PC-9 (cell line): ENCODE measurements around the gene BMERB1. TPM values are rescaled to one million over a fixed set of nuclear protein-coding genes. Genes with fewer than 3 reads are reported as not detected.
A peak's percentile ranks its signal among the peaks of the same experiment; 100 is the strongest.

ENCODE experiments used
- BruUV-seq: library from RNA; stranded (reverse); fragments of 400-500 nt; replicated peaks from 2 replicates; lab custom pipeline; 2021; lab: Mats Ljungman, UMichigan
- CTCF ChIA-PET: fragments of 300-600 bp; sonication (Branson Sonifier 250); formaldehyde crosslinking; loops from one replicate; lab custom pipeline; 2022; ENCODE audit warnings: antibody characterized with exemption; lab: Charles Lee
- POLR2A ChIA-PET: fragments of 300-600 bp; sonication (Branson Sonifier 250); formaldehyde crosslinking; loops from one replicate; lab custom pipeline; 2022; ENCODE audit warnings: antibody characterized with exemption; ENCODE audit not compliant: unreplicated experiment; lab: Charles Lee
- DNase-seq, 2 experiments: peaks; one replicate each; pipeline versions ENCODE4 v3.0.0 to v3.0.0-alpha.2; 2015 to 2022; ENCODE audit warnings: mixed read lengths in 1 of 2
- H2AFZ ChIP-seq: fragments of 200-600 bp; sonication (generic); 2 replicates; pipeline ENCODE4 v1.8.1; 2017; ENCODE audit warnings: antibody characterized with exemption
- H3F3A ChIP-seq: fragments of 200-600 bp; sonication (generic); 2 replicates; pipeline ENCODE4 v1.8.1; 2017; ENCODE audit warnings: antibody characterized with exemption, mild to moderate bottlenecking, low read depth; ENCODE audit not compliant: insufficient read depth
- H3K27ac ChIP-seq: fragments of 200-600 bp; sonication (generic); 2 replicates; pipeline ENCODE4 v1.6.1; 2016; ENCODE audit warnings: mixed run types
- H3K27me3 ChIP-seq: fragments of 200-600 bp; sonication (generic); 2 replicates; pipeline ENCODE4 v1.6.1; 2016; ENCODE audit warnings: low read depth, mixed run types; ENCODE audit not compliant: insufficient read depth
- H3K36me3 ChIP-seq: fragments of 200-600 bp; sonication (generic); 2 replicates; pipeline ENCODE4 v1.6.1; 2016; ENCODE audit warnings: low read depth, mixed run types
- H3K4me1 ChIP-seq: fragments of 200-600 bp; sonication (generic); replicated peaks from 2 replicates; pipeline ENCODE4 v1.6.1; 2016; ENCODE audit warnings: mixed run types; ENCODE audit not compliant: insufficient read depth
- H3K4me2 ChIP-seq: fragments of 200-600 bp; sonication (generic); 2 replicates; pipeline ENCODE4 v1.6.1; 2017; ENCODE audit warnings: mixed run types
- H3K4me3 ChIP-seq: fragments of 200-600 bp; sonication (generic); 2 replicates; pipeline ENCODE4 v1.6.1; 2016; ENCODE audit warnings: mixed run types
- H3K79me2 ChIP-seq: fragments of 200-600 bp; sonication (generic); 2 replicates; pipeline ENCODE4 v1.6.1; 2017; ENCODE audit warnings: low read depth, mixed run types
- H3K9me2 ChIP-seq: fragments of 200-600 bp; sonication (generic); 2 replicates; pipeline ENCODE4 v1.8.1; 2017; ENCODE audit warnings: mild to moderate bottlenecking; ENCODE audit not compliant: insufficient read depth
- H3K9me3 ChIP-seq: fragments of 200-600 bp; sonication (generic); 2 replicates; pipeline ENCODE4 v1.8.1; 2016; ENCODE audit warnings: low read depth; ENCODE audit not compliant: insufficient read depth
- H4K20me1 ChIP-seq: fragments of 200-600 bp; sonication (generic); 2 replicates; pipeline ENCODE4 v1.8.1; 2017; ENCODE audit not compliant: insufficient read depth
- CTCF ChIP-seq: fragments of 200-600 bp; sonication (generic); conservative IDR thresholded peaks from 2 replicates; pipeline ENCODE4 v1.6.1; 2017; ENCODE audit warnings: mixed run types, antibody characterized with exemption, mild to moderate bottlenecking, moderate library complexity
- EZH2 ChIP-seq: fragments of 200-600 bp; sonication (generic); IDR thresholded peaks from 2 replicates; pipeline ENCODE4 v1.8.0; 2017; ENCODE audit warnings: antibody characterized with exemption, low read depth
- intact Hi-C: fragments of 100-400 bp; cut with micrococcal nuclease; formaldehyde crosslinking; loops from one replicate; pipeline ENCODE4 v1.10.0; 2022; ENCODE audit not compliant: unreplicated experiment
- total RNA-seq: library from RNA; stranded (reverse); gene quantifications from 2 replicates; pipeline ENCODE4 v1.2.3, GENCODE V29; 2021

Gene BMERB1
- total RNA-seq, 1 experiment from 2014 or later: 4.3 TPM

- intact Hi-C loops: no loop called here
- ChIA-PET POLR2A (no interaction called here), CTCF (no interaction called here)
- Histone ChIP-seq H3K9me3 (no peaks in the 10 kb centered on the region), H4K20me1 (no peaks in the 10 kb centered on the region), H3K9me2 (no peaks in the 10 kb centered on the region), H3K27me3 (no peaks in the 10 kb centered on the region), H3K27ac (no peak overlapping the region), H3K36me3 (no peaks in the 10 kb centered on the region), H3F3A (peaks cover 17% of the 10 kb centered on the region), H3K4me2 (0 out of 2 replicates have a peak overlapping the region, but pooled peaks have one; percentile 4), H2AFZ (no peak overlapping the region), H3K4me3 (no peak overlapping the region), H3K79me2 (no peaks in the 10 kb centered on the region), H3K4me1 (peaks cover 15% of the 10 kb centered on the region)
- TF ChIP-seq EZH2: no peak
- no peak for TF ChIP-seq CTCF
- no TSS peak for BruUV-seq
- no peak for DNase-seq
Measured at GRCh38 chr16:15435216-15435864, 952 bp downstream of the BMERB1 start.

GRCh38 chr16:15439102-15439501 lies 4.7 kb downstream of the BMERB1 start:
- Histone ChIP-seq H3K4me3 (no peak overlapping the region), H3K9me2 (no peaks in the 10 kb centered on the region), H3K27ac (peak overlapping the region; percentile 81), H3K79me2 (no peaks in the 10 kb centered on the region), H3K36me3 (no peaks in the 10 kb centered on the region), H3K9me3 (no peaks in the 10 kb centered on the region), H3K4me1 (peaks cover 41% of the 10 kb centered on the region), H3K4me2 (no peak overlapping the region), H2AFZ (no peak overlapping the region), H3K27me3 (no peaks in the 10 kb centered on the region), H3F3A (peaks cover 43% of the 10 kb centered on the region), H4K20me1 (no peaks in the 10 kb centered on the region)
- ChIA-PET CTCF (no interaction called here), POLR2A (no interaction called here)
- BruUV-seq: no TSS peak
- intact Hi-C loops: no loop called here
- DNase-seq: no peak
- TF ChIP-seq CTCF (no peak), EZH2 (no peak)

- Histone ChIP-seq H3K9me3 (no peaks in the 10 kb centered on the region), H3K27me3 (no peaks in the 10 kb centered on the region), H3F3A (peaks cover 43% of the 10 kb centered on the region), H3K4me3 (no peak overlapping the region), H2AFZ (no peak overlapping the region), H3K36me3 (no peaks in the 10 kb centered on the region), H3K9me2 (no peaks in the 10 kb centered on the region), H3K79me2 (no peaks in the 10 kb centered on the region), H3K4me2 (peak overlapping the region; percentile 45), H4K20me1 (no peaks in the 10 kb centered on the region), H3K4me1 (peaks cover 41% of the 10 kb centered on the region), H3K27ac (peak overlapping the region; percentile 81)
- ChIA-PET CTCF (interaction anchor here (0.6 kb wide), 1 partner anchor 317 kb away, joined by 3 read pairs; no protein-coding TSS in a partner anchor), POLR2A (no interaction called here)
- TF ChIP-seq EZH2 (no peak), CTCF (no peak)
- no peak for DNase-seq
- intact Hi-C loops: no loop called here
- no TSS peak for BruUV-seq
Measured at GRCh38 chr16:15439521-15439920, 5.1 kb downstream of the BMERB1 start.
